Glomerular visceral epithelial cell (primary cell): ENCODE results near the gene C1QC.

Experiments
- DNase-seq: peaks from one replicate; pipeline ENCODE4 v3.0.0-alpha.2; 2016; ENCODE audit errors: extremely low spot score

Gene C1QC

GRCh38 chr1:22680726-22681125 lies 37.3 kb downstream of the C1QC start:
- no peak for DNase-seq

DNA sequence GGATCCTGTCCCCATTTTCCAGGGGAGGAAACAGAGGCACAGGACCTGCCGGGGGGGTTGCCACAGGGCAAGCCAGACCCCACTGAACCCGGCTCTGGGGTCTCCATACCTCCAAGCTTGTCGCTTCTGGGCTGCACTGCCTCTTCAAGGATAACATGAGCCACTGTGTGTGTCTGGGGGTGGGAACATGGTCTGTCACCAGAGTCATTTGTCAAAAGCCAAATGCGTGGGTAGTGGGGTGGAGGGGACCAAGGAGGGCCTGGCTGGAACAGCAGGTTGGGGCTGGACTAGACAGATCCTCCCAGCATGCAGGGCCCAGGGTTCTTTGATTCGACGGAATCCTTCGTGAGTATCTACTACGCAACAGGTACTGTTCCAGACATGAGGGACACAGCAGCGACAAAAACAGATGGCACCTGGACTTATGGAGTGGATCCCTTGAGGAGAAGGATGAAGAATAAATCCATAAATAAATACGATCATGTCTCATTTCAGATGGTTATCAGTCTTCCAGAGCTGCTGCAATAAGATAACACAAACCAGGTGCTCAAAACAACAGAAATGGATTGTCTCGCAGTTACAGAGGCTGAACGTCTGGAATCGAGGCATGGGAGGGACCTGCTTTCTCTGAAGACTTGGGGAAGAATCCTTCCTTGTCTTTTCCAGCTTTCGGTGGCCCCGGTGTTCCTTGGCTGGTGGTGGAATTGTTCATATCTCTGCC lies 38.3 kb downstream of the C1QC start:
- no peak for DNase-seq

DNA sequence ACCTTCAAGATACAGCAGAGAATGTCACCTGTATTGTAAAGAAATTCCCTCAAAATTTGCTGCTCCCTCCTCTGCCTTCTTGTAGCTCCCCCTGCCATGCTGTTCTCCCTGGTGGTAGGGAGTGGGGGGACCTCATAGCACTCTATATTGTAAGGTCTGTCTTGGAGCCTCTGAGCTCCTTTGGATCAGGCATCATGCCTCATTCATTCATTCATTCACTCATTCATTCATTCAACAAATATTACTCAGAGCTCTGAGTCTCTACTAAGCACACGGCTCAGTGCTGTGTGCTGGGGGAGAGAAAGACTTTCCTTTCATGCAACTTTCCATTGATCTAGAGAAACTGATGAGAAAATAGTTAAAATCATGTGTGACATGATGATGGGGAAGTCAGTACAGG lies 40.1 kb downstream of the C1QC start:
- DNase-seq, result no peak

DNA sequence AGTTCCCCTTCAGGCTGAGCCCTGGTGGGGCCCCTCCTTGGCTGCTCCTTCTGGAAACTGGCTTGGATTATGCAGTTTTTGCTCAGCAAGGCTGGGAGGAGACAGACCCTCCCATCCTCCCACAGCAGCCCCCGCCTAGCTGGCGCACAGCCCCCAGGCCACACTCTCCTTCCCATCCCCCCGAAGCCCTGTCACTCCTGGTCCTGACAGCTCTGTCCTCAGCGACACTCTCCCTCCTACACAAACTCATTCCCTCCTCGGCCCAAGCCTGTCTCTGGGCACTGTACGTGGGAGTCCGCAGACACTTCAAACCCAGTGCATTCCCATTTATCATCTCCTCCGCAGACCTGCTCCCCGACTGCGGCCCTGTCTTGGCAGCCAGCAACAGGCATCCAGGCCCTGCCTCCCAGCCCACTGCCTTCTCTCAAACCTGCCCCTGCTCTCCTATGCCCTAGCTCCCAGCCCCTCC lies 42.2 kb downstream of the C1QC start:
- no peak for DNase-seq

DNA sequence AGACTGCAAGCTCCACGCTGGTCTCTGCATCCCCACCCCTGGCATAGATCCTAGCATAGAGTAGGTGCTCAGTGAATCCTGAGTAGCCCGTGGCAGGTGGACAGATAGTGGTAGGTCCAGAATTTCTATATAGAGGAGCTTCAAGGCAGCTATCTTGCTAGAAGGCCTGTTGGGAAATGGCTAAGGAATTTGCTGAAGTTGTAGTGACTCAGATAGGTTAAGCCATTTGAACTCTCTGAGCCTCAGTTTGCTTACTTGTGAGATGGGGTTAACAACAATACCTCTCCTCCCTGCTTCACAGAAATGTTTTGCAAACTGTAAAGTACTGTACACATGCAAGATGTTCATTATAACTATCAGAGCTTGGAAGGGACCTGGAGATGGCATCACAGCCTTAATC lies 43.8 kb downstream of the C1QC start:
- DNase-seq, result no peak

- no peak for DNase-seq
These were observed 45.0 kb downstream of the C1QC start for GRCh38 chr1:22688466-22688865.

DNA sequence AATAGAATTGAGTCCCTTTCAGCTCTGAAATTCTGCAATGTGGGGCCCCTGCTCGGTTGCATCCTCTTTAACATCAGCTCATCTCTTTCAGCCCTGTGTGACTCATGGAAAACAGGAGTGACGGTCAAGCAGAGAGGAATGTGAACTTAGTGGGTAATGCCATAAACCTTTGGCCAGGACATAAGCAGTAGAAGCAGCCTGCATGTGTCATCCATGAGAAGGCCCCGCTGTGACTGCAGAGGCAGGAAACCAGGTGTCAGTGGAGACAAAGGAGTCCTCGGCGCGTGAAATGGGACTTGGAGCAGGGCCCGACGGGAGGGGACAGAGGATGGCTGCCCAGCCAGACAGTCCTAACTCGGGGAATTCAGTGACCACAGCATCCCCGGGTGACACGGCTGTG lies 46.1 kb downstream of the C1QC start:
- peak; percentile 94 for DNase-seq

DNA sequence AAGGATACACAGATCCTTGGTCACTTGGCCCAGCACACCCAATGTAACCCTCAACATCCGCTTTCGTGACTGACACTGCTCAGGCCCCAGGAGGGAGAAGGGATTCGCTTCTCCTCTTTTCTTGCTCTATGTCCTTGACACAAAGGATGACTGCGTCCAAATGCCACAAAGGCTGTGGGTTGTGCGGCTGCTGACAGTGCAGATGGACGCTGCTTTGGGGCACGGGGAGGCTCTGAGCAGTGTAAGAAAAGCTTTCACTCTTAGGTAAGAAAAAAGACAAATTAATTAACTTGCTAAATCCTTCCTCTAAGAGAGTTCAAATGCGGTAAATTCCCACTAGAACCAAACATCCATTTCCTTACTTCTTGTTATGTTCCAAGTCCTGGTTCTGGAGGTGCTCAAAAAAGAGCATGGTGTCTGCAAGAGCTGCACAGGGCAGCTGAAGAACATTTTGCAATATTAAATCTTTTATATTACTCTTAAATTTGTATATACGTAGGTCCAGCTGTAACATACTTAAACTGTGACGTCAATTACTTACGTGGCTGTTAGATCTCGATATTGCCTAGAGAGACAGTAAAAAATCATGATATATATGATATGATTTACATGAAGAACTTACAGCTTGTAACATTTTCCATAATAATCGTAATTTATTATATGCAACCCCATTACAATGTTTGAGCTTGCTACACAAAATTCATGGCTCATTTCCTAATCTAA lies 47.8 kb downstream of the C1QC start:
- DNase-seq, result no peak

- DNase-seq, result no peak
These were observed 50.7 kb downstream of the C1QC start for GRCh38 chr1:22694172-22694571.

DNA sequence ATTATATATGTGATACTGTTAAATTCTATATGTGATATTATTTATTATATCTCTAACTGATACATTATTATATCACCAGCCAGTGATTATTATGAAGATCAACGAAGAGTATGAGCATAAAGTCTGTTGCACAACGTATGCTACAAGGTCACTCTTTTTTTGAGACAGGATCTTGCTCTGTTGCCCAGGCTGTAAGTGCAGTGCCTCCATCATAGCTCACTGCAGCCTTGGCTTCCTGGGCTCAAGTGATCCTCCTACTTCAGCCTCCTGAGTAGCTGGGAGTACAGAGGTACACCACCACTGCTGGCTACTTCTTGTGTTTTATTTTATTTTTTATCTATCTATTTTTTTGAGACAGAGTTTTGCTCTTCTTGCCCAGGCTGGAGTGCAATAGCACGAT lies 53.2 kb downstream of the C1QC start:
- DNase-seq, result no peak
